Astrocyte (in vitro differentiated cells and primary cell): ENCODE data around the gene SLC45A2.

Experiments
- CTCF ChIP-seq: IDR thresholded peaks from 2 replicates; pipeline ENCODE4 v1.5.1; 2011; ENCODE audit warnings: low read depth, mild to moderate bottlenecking, inconsistent platforms, low read length, moderate library complexity; ENCODE audit not compliant: insufficient read depth
- EZH2 ChIP-seq: IDR thresholded peaks from 2 replicates; pipeline ENCODE4 v1.6.1; 2012; ENCODE audit warnings: mild to moderate bottlenecking, low read length, inconsistent platforms; ENCODE audit not compliant: insufficient read depth

- TF ChIP-seq EZH2: no peak
- no peak for TF ChIP-seq CTCF
These were observed 47.5 kb upstream of the SLC45A2 start for GRCh38 chr5:34031966-34032365.
